DND-41 (cell line): ENCODE results near the gene DDX3X.

ENCODE experiments used
- ATAC-seq: fragments of 200-7000 bp; cut with Tn5 transposase; 3 replicates; pipeline ENCODE4 v1.9.1; 2021; ENCODE audit warnings: low read depth; ENCODE audit not compliant: insufficient read depth
- DNase-seq: peaks from one replicate; pipeline ENCODE4 v3.0.0-alpha.2; 2020
- H2AFZ ChIP-seq: 2 replicates; pipeline ENCODE4 v1.6.0; 2012; ENCODE audit warnings: low read depth, low read length
- H3K27ac ChIP-seq: 2 replicates; pipeline ENCODE4 v1.5.1; 2012; ENCODE audit warnings: low read length, inconsistent platforms
- H3K27me3 ChIP-seq: fragments of 200-600 bp; sonication (generic); 2 replicates; pipeline ENCODE4 v1.6.0; 2012; ENCODE audit warnings: low read length, mild to moderate bottlenecking, inconsistent platforms; ENCODE audit not compliant: insufficient read depth, poor library complexity
- H3K36me3 ChIP-seq: 2 replicates; pipeline ENCODE4 v1.5.1; 2012; ENCODE audit warnings: low read length, inconsistent platforms; ENCODE audit not compliant: insufficient read depth
- H3K4me1 ChIP-seq: 2 replicates; pipeline ENCODE4 v1.5.1; 2012; ENCODE audit warnings: mild to moderate bottlenecking, low read length; ENCODE audit not compliant: insufficient read depth
- H3K4me2 ChIP-seq: 2 replicates; pipeline ENCODE4 v1.6.0; 2012; ENCODE audit warnings: mild to moderate bottlenecking, moderate library complexity, low read length, inconsistent platforms; ENCODE audit not compliant: insufficient read depth
- H3K4me3 ChIP-seq, 2 experiments: fragments of 200-600 bp in 1 of 2; shearing (Covaris generic) in 1 of 2; 2 replicates each; pipeline ENCODE4 v1.5.1; 2012 to 2016; ENCODE audit warnings: inconsistent platforms in 2 of 2, low read length in 2 of 2, mild to moderate bottlenecking in 2 of 2, low read depth in 1 of 2, moderate library complexity in 1 of 2
- H3K79me2 ChIP-seq: 2 replicates; pipeline ENCODE4 v1.6.0; 2012; ENCODE audit warnings: low read length, inconsistent platforms; ENCODE audit not compliant: insufficient read depth
- H3K9ac ChIP-seq: 2 replicates; pipeline ENCODE4 v1.6.0; 2012; ENCODE audit warnings: low read depth, mild to moderate bottlenecking, inconsistent platforms, low read length, moderate library complexity
- H3K9me3 ChIP-seq: 2 replicates; pipeline ENCODE4 v1.5.1; 2012; ENCODE audit warnings: low read length, moderate library complexity, mild to moderate bottlenecking, inconsistent platforms; ENCODE audit not compliant: insufficient read depth, severe bottlenecking
- H4K20me1 ChIP-seq: 2 replicates; pipeline ENCODE4 v1.6.0; 2012; ENCODE audit warnings: low read length; ENCODE audit not compliant: insufficient read depth
- EZH2 ChIP-seq: IDR thresholded peaks from 3 replicates; pipeline ENCODE4 v1.6.1; 2012; ENCODE audit warnings: borderline replicate concordance, low read depth, mild to moderate bottlenecking, moderate library complexity, low read length, inconsistent platforms; ENCODE audit not compliant: severe bottlenecking
- TF ChIP-seq, protein P1 (sequence below): IDR thresholded peaks from 2 replicates; pipeline ENCODE4 v1.5.1; 2012; ENCODE audit warnings: borderline replicate concordance, low read length, moderate library complexity, mild to moderate bottlenecking; ENCODE audit not compliant: poor library complexity, severe bottlenecking; ENCODE audit errors: extremely low read depth

Gene DDX3X

DNA sequence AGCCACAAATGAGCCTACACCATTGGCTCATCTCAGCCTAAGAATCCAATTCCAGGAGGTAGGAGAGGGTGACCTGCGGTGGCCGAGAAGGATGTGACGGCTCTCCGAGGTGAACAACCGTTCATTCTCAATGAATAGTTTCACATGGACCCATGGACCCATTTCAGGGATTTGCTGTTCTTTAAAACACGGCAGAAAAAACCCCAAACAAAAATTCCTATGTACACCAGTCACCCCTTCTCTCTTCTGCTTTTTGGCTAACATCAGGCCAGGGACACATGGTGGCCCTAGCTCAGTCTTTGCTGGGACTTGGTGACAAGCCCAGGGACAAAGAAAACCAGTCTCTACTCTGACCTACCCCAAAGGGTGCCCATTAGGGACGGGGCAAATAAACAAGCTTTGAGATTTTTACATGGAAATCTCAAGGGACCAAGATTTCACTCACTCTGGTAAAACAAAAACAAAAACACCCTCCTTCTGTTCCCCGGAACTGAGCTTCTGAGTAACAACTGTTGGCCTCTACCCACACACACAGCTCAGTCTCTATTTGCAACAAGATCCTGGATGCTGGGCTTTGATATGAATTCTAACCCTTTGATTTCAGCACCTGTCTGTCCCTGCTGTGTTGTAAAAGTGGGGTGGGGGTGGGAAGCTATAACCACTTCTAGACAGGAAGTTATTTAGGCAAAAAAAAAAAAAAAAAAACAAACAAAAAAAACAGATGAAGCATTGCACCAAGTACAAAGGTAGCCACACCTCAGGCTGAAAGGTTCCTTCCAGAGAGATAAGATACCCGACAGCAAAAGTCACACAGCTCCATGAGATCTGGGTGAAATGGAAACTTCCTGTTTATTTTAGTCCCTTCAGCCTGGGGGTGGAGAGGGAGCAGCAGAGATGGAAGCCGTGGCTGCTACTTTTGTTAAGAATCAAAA, 49.0 kb downstream of the DDX3X start:
- Histone ChIP-seq H3K9me3 (no peaks in the 10 kb centered on the region), H2AFZ (peak overlapping the region; percentile 79), H3K9ac (peak overlapping the region; percentile 55), H3K27me3 (no peaks in the 10 kb centered on the region), H3K27ac (peak overlapping the region; percentile 98), H3K4me2 (peak overlapping the region; percentile 73), H3K36me3 (no peaks in the 10 kb centered on the region), H3K79me2 (no peaks in the 10 kb centered on the region), H3K4me1 (peaks cover 26% of the 10 kb centered on the region), H3K4me3 (peak overlapping the region in 1 of 2 experiments; percentile 53; a peak in 2 of 4 replicates), H4K20me1 (no peaks in the 10 kb centered on the region)
- no peak for TF ChIP-seq EZH2
- TF ChIP-seq, protein P1, sequence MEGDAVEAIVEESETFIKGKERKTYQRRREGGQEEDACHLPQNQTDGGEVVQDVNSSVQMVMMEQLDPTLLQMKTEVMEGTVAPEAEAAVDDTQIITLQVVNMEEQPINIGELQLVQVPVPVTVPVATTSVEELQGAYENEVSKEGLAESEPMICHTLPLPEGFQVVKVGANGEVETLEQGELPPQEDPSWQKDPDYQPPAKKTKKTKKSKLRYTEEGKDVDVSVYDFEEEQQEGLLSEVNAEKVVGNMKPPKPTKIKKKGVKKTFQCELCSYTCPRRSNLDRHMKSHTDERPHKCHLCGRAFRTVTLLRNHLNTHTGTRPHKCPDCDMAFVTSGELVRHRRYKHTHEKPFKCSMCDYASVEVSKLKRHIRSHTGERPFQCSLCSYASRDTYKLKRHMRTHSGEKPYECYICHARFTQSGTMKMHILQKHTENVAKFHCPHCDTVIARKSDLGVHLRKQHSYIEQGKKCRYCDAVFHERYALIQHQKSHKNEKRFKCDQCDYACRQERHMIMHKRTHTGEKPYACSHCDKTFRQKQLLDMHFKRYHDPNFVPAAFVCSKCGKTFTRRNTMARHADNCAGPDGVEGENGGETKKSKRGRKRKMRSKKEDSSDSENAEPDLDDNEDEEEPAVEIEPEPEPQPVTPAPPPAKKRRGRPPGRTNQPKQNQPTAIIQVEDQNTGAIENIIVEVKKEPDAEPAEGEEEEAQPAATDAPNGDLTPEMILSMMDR: no peak
- ATAC-seq (peak; percentile 93), DNase-seq (peak; percentile 75)

DNA sequence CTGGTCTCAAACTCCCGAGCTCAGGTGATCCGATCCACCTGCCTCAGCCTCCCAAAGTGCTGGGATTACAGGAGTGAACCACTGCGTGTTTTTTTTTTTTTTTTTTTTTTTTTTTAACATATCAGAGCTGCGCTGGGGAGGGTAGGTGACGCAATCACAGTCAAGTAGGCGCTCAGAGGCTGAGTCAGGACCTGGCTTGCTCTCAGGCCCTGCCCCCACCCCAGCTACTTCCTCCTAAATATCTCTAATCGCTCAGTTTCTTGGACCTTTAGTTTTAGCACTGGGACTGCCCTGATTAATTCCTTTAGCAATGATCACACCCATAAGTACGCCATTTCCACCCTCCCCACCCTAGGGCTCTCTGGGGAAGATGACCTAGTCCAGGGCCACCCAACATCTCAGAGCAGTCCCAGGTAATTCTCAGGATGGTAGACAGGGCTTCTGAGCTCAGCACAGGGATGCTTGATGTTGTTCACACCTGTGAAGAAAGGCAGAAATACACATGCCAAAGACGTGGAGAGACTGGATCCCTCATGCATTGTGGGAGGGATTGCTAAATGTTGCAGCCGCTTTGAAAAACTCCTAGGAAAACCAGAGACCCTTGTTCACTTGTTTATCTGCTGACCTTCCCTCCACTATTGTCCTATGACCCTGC, 50.2 kb downstream of the DDX3X start:
- H3K36me3 ChIP-seq: no peaks in the 10 kb centered on the region
- peak; percentile 71 for DNase-seq
- peak; percentile 58 for ATAC-seq
- peak overlapping the region; percentile 98 for H3K27ac ChIP-seq
- no peaks in the 10 kb centered on the region for H4K20me1 ChIP-seq
- peak overlapping the region; percentile 73 for H3K4me2 ChIP-seq
- no peak for TF ChIP-seq EZH2
- TF ChIP-seq, protein P1: no peak
- no peaks in the 10 kb centered on the region for H3K9me3 ChIP-seq
- no peaks in the 10 kb centered on the region for H3K27me3 ChIP-seq
- peaks cover 26% of the 10 kb centered on the region for H3K4me1 ChIP-seq
- H3K9ac ChIP-seq: peak overlapping the region; percentile 55; the same call in 1 of the 2 replicates
- peak overlapping the region; percentile 48 for H2AFZ ChIP-seq
- peak overlapping the region in 1 of 2 experiments; percentile 25; a peak in 2 of 4 replicates for H3K4me3 ChIP-seq
- no peaks in the 10 kb centered on the region for H3K79me2 ChIP-seq

DNA sequence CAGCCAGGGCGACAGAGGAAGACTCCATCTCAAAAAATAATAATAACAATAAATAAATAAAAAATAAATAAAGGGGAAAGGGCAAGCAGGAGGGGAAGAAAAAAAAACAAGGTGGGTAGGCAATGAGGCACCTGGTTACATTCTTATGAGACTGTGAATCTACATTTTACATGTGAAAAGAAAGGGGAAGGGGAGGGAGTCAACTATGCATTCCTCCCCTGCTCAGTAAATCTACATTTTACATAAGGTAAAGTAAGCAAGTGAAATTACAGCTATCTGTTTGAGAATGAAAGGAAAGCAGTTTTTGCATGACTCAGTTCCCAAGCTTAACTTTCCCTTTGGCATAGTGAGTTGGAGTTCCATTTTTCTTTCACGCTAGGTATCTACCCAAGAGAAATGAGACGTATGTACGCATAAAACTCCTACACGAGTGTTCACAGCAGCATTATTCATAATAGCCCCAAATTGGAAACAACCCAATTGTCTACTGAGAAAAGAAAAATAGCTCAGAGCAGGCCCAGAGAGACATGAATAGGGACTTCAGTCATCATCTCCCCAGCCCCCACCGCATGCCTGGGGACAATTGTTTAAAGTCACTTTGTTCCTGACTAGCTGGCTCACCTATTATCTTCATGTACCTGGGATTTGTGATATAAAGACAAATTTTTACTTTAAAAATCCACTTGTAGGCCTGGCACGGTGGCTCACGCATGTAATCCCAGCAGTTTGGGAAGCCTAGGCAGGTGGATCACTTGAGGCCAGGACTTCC, 52.4 kb downstream of the DDX3X start:
- H3K27me3 ChIP-seq: no peaks in the 10 kb centered on the region
- H3K4me2 ChIP-seq: no peak overlapping the region
- H3K79me2 ChIP-seq: no peaks in the 10 kb centered on the region
- H3K27ac ChIP-seq: no peak overlapping the region
- DNase-seq: no peak
- no peak overlapping the region for H3K9ac ChIP-seq
- H2AFZ ChIP-seq: no peak overlapping the region
- H3K9me3 ChIP-seq: no peaks in the 10 kb centered on the region
- H3K36me3 ChIP-seq: no peaks in the 10 kb centered on the region
- no peak for TF ChIP-seq EZH2
- TF ChIP-seq, protein P1: no peak
- H3K4me3 ChIP-seq: no peak overlapping the region
- ATAC-seq: no peak
- H4K20me1 ChIP-seq: no peaks in the 10 kb centered on the region
- H3K4me1 ChIP-seq: peaks cover 26% of the 10 kb centered on the region
